GM12864 (cell line): ENCODE measurements around the gene OTX1.
"Not testable (repeated sequence)": the region's sequence is repeated elsewhere in the genome, so short reads cannot be mapped to it uniquely, and the experiment has no call there.

ENCODE experiments used
- DNase-seq: peaks from one replicate; pipeline ENCODE4 v3.0.0-alpha.2; 2011; ENCODE audit warnings: low read depth
- H3K4me3 ChIP-seq: 2 replicates; pipeline ENCODE4 v1.5.1; 2011; ENCODE audit warnings: mild to moderate bottlenecking, low read depth, low read length, control low read depth
- TF ChIP-seq, protein P1 (sequence below): IDR thresholded peaks from 2 replicates; pipeline ENCODE4 v1.5.1; 2011; ENCODE audit warnings: low read depth, mild to moderate bottlenecking, moderate library complexity, low read length, control low read depth, inconsistent platforms; ENCODE audit errors: missing control alignments

Gene OTX1

DNA sequence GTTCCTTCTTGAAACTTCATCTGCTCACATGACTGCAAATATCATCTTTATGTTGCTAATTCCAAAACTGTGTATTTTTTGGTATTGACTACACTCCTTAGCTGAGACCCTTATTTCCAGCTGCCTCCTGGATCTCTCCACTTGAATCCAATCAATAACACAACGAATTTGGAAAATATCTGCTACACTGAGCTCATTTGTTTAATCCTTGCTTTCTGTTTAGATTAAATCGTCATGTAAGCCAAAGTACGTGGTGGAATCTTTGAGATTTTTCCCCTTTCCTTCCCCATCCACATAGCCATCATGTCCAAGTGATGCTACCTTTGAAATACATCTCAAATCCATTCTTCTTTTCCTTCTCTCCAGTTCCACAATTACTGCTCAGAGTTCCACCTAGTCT, 15.6 kb downstream of the OTX1 start:
- no peak overlapping the region for H3K4me3 ChIP-seq
- DNase-seq = no peak
- TF ChIP-seq, protein P1, sequence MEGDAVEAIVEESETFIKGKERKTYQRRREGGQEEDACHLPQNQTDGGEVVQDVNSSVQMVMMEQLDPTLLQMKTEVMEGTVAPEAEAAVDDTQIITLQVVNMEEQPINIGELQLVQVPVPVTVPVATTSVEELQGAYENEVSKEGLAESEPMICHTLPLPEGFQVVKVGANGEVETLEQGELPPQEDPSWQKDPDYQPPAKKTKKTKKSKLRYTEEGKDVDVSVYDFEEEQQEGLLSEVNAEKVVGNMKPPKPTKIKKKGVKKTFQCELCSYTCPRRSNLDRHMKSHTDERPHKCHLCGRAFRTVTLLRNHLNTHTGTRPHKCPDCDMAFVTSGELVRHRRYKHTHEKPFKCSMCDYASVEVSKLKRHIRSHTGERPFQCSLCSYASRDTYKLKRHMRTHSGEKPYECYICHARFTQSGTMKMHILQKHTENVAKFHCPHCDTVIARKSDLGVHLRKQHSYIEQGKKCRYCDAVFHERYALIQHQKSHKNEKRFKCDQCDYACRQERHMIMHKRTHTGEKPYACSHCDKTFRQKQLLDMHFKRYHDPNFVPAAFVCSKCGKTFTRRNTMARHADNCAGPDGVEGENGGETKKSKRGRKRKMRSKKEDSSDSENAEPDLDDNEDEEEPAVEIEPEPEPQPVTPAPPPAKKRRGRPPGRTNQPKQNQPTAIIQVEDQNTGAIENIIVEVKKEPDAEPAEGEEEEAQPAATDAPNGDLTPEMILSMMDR = no peak

DNA sequence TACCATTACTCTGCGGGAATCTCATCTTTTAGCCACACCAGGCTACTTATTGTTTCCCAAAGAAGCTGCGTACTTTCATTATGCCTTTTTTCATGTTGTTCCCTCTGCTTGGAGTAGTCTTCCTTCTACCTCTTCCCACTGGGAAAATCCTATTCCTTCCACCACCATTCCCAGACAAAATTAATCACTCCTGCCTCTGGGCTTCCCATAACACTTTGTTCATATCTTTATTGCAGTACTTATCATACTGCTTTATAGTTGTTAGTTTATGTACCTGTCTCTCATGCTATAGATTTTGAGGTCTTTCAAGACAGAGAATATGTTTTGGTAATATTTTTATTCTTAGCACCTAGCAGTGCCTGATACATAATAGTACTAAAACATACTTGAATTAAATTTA, 16.2 kb downstream of the OTX1 start:
- DNase-seq = no peak
- TF ChIP-seq, protein P1 = no peak
- H3K4me3 ChIP-seq = no peak overlapping the region

DNA sequence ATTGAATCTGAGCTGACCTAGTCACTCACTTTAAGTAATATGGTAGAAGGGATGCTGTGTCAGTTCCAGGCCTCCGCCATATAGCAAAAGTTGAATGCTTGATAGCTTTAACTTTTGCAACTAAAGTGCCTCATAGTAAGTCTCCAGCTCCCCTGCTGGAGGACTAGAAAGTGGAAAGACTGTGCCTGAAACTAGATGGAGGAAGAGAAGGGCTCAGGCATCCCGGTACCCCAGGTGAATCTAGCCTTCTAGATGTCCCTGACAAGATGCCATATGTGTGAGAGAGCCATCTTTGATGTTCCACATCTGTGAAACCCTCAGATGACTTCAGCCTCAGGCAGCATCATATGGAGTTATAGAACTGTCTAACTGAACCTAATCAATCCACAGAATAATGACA, 21.0 kb downstream of the OTX1 start:
- no peak for DNase-seq
- TF ChIP-seq, protein P1 = no peak
- H3K4me3 ChIP-seq = no peak overlapping the region

DNA sequence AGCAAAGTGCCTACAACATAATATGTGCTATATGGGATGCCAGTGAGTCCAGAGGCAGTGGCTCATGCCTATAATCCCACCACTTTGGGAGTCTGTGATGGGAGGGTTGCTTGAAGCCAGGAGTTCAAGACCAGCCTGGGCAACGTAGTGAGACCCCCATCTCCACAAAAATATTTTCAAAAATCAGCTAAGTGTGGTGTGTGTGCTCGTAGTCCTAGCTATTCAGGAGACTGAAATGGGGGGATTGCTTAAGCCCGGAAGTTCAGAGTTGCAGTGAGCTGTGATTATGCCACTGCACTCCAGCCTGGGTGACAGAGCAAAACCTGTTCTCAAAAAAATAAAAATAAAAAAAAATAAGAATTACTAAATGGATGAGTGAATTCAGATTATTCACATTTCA, 23.4 kb downstream of the OTX1 start:
- no peak for DNase-seq
- TF ChIP-seq, protein P1 = no peak
- no peak overlapping the region for H3K4me3 ChIP-seq

DNA sequence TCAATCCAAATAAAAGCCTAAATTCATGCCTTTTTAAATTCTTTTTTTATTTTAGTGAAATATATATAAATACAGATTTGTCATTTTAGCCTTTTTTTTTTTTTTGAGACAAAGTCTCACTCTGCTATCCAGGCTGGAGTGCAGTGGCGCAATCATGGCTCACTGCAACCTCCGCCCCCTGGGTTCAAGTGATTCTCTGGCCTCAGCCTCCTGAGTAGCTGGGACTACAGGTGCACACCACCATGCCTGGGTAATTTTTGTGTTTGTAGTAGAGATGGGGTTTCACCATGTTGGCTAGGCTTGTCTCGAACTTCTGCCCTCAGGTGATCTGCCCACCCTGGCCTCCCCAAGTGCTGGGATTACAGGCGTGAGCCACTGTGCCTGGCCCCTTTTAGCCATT, 23.8 kb downstream of the OTX1 start:
- not testable (repeated sequence) for DNase-seq, H3K4me3 ChIP-seq

DNA sequence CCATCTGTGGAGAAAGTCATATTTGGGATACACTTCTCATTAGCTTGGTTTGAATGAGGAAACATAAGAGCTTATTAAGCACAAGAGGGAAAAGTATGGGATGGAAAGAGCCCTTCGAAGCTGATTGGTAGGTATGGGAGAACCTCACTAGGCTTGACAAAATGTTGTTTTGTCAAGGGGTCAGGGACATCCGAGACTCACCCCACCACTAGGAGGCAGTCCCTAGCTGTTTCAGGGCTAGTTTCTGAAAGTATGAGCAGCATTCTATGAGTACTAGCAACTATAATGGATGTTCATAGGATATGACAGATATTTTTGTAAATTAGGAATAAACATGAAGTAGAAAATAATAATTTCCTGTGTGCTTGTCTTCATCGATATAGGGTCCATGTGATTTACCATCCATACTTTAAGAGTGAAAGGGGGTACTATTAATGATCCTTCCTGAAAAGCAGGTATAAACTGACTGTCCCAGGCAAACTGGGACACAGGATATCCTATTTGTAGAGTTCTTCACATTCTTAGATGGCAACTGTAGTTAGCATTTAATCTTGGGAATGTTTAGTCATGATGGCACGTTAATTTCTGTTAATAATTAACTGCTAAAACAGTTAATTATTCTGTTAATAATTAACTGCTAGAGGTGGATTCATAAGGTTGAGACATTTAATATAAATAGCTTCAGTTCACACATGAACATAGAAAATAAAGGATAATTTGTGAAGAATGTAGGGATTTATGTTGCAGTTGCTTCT, 28.4 kb downstream of the OTX1 start:
- DNase-seq = no peak
- TF ChIP-seq, protein P1 = peak; percentile 60
- H3K4me3 ChIP-seq = no peak overlapping the region

DNA sequence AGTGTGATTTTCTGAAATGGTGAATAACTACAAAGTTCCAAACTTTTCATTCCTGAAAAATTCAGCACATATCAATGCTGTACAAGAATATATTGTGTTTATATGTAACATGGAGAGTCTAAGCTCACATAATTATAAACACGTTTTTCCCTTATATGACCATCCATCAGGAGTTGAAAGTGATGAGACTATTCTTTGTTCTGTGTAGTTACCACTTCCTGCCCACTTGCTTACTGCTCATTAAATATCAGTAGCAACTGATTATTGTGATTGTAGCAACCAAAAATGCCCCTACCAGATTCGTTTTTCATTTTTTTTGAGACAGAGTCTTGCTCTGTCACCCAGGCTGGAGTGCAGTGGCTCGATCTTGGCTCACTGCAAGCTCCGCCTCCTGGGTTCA, 30.8 kb downstream of the OTX1 start:
- DNase-seq = no peak
- TF ChIP-seq, protein P1 = no peak
- no peak overlapping the region for H3K4me3 ChIP-seq
